GM18861 (cell line): ENCODE results near the gene TSFM.
"Not testable (repeated sequence)": the region's sequence is repeated elsewhere in the genome, so short reads cannot be mapped to it uniquely, and the experiment has no call there.

Experiments used
- ATAC-seq: cut with Tn5 transposase; IDR thresholded peaks from one replicate; pipeline ENCODE4 v1.9.1; 2021; ENCODE audit not compliant: unreplicated experiment

TSFM gene

DNA sequence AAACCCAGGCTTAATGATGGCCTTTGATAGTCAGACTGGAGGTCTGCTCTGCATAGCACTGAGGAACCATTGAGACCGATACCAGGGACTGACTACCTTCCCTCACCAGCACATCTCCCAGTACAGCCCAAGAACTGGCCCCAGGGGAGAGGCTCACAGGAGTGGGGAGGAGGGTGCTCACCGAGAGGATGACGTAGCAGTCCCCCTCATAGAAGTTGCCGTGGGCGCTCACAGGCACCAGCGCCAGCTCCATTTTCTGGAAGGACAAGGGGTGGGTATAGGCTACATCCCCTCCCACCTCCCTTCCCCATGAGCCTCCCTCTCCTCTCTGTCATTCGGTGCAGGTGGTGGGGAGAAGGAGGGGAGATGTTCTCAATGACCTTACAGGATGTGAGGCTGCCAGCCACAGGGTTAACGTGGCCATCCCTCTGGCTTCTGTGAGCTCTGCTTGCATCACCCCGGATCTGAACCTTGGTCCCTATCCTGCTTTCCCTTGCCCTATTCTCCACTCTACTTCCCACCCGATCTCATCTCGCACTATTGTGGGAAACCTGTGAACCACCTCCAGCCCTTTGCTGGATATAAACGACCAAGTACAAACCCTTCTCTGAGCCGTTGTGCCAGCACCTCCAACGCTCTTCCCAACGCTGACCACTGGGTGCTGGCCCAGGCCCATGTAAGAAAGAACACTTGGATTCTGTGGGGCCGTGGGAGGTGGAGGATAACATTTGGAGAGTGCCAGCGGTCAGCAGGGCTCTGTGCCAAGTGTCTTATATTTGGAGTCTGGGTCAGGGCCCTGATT lies 31.6 kb downstream of the TSFM start:
- ATAC-seq, result no peak

DNA sequence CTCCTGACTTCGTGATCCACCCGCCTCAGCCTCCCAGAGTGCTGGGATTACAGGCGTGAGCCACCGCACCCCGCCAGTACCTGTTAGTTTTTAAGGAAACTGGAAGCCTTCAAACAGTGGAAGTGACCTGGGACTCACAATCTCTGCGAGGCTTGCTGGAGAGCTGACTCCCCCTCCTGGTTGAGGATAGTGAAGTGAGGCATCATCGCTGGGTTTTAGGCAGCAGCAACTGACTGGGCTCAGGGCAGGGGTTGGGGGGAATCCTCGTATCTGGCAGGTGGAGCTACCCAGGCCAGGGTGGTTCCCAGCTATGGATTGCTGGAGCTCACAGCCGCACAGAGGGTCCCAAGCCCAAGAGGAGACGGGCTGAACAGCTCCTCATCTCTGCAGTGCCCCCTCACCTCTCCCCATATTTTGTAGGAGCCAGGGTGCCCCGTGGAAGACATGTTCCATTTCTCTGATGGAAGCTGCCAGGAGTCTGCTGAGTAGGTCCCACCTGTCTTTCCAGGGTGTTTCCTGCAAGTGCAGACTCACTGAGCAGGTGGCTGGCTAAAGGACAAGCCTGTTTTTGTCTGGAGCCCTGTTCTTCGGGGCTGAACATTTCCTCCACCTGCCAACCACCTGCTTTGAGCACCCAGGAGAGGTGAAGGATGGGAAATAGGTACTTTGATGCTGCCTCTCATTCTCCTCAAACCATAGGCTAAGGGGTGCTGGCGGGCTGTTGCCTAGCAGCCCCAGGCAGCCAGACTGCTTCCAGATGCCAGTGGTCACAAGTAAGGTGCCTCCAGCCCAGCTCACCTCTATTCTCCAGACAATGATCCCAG lies 32.8 kb downstream of the TSFM start:
- no peak for ATAC-seq

DNA sequence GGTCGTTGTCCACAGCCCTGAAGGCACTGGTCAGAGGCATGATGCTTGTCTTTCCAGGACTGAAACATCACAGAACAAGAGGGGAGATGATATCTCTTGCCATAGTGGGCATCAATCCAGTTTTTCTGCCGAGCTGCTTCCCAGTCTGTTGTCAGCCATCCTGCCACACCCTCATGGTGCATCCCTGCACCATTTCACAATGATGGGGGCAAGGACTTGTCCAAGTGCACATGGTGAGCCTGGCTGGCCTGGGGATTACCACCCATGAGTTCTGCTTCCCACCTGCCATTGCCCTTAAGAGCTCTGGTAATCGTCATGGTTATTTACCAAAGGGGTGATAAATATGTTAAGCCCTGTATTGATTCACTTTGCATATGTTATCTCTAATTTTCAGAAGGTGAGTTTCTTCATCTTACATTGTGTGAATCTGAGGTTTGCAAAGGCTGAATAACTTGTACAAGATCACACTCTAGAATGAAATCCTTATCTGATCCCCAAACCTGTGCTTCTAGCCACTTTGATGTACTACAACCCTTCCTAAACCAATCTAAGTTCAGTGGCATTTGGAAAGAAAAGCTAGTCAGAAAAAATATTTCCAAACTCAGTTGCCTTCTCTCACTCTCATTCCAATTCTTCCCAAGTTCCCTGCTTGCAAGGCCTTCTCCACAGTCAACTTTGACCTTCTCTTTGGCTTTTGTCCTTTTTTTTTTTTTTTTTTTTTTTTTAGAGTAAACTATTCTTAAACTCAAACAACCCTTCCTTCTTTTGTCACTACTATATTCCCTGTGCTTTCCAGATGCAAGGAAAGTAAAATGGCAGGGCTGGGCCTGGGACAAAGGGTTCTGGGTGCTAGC lies 33.6 kb downstream of the TSFM start:
- no peak for ATAC-seq

- ATAC-seq, result no peak
Measured at GRCh38 chr12:57816855-57817151, 34.2 kb downstream of the TSFM start.

GRCh38 chr12:57817261-57817989 lies 34.8 kb downstream of the TSFM start:
- ATAC-seq, result no peak

- ATAC-seq, result not testable (repeated sequence)
Measured at GRCh38 chr12:57817990-57818331, 35.4 kb downstream of the TSFM start.

- not testable (repeated sequence) for ATAC-seq
Measured at GRCh38 chr12:57820119-57820518, 37.5 kb downstream of the TSFM start.

DNA sequence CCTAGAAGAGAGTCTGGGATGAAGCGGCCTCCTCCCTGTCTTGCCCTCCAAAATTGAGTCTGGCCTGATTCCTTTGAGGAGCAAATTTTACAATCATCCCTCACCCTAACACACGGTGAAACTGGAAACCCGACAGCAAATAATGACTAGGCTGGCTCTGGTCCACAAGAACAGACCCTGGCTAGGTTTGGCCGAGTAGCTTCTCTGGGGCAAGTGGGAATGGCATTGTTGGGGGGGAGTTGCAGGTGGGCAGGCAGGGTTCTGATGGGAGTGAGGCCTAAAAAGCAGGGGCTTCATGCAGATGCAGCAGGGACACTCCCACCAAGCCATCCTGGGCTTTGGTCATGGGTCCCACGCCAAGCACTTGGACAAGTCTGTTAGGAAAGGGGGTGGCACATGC lies 38.4 kb downstream of the TSFM start:
- not testable (repeated sequence) for ATAC-seq

DNA sequence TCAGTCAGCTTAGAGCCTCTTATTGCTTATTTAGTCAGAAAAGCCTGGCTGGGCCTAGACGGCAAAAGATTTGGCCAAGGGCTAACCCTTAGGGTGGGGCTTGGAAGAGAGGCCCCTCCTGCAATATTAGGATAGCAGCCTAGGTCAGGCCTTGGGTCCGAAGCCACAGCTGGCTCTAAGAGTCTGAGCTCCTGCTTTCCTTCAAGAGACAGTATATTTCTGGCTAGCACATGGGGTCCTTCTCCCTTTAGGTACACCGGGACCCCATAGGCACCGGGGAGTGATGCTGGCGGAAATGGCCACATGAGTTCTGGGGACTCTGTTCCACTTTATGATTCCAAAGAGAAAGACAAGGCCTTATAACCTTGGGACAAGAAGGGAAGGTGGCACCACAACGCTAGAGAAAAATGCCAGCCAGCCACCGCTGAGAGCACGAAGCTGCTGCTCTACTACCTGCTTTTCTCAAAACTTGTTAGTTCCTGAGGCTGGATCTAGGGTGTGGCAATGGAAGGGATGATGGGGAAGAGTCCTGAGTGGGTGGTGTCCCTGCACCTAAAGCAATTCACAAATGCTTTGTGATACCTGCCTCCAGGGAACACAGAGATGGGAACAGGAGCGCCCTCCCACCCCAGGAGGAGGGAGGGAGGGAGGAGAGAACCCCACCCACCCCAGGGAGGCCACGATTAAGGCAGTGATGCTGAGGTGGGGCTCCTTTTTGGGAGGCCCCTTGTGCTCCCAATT lies 39.1 kb downstream of the TSFM start:
- ATAC-seq, result no peak

DNA sequence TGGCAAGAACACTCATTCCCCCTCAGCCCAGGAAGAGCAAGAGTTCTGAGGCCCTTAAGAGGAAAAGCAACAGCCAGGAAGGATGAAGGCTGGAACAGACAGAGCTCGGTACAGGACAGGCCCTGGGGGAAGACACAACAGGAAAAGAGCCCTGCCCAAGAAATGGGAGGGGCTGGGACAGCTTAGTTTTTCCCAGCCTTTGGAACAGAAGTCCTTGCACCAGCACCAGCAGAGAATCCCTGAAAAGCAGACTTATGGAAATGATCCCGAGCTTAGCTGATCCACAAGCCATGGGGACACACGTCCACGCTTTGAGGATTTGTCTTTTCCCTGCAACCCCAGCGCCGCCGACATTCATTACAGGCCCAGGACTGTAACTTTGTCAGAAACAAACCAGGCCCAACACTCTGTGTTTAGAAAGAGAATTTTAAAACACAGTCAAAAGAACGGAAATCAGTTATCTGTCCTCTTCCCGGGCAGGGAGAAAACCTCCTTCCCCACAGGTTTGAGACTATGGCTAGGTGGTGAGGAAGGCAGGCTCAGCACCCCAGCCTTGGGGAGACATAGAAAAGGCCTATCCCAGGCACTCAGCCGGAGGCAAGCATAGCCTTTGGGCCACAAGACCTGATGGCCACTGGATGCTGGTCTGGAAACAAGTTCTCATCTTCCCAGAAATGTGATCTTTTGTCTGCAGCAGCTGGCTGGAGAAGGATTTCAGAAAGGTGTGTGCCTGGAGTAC lies 40.0 kb downstream of the TSFM start:
- ATAC-seq, result no peak

DNA sequence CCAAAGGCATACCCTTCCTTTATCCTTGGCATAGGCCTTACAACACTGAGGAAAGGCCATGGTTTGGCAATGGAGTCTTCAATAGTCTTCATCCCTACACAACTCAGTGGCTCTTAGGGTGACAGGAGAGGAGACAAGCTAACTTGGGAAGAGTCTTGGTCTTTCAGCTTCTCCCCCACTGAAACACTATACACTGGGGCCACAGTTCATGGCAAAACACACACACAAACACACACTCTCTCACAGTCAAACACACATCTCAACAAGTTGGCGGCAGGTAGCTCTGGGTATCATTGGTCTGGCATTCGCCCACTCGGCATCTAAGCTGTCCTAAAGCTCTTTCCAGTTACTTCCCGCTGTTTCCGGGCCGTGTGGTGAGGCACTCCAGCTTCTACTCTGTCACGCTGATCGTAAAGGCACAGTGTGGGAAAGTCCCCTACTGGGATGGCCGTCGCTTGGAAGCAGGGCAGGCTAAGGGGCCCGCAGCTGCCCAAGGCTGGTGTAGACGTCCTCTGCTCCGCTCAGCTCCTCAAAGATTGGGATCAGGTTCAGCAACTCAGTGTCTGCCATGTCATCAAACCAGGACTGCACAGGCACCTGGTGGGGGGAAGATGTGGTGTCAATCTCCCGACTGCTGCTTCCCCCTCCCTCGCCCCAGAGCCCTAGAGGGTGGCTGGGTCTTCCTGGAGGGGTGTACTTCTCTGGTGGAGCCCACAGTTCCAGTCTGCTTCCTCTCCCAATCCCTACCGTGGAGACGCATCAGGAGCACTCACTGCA lies 40.7 kb downstream of the TSFM start:
- no peak for ATAC-seq

GRCh38 chr12:57823908-57824640 lies 41.5 kb downstream of the TSFM start:
- no peak for ATAC-seq

- no peak for ATAC-seq
Measured at GRCh38 chr12:57825451-57825850, 42.9 kb downstream of the TSFM start.

DNA sequence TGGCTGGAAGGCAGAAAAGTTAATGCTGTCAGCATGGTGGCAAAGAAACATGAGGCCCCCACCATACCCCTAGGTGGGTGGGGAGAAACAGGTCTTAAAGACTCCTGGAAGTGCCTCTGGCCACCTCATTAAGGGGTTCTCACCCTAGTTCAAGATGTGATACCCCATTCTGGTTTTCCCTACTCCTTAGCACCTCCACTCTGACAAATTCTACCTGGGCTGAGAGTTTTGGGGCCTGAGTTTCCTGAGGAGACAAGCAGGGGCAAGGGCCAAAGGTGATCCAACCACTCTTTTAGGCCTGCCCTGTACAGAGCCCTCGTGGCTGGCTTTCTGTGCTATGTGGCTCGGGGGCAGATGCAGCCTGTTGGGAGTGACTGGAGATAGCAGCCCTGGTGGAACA lies 43.8 kb downstream of the TSFM start:
- ATAC-seq, result no peak

DNA sequence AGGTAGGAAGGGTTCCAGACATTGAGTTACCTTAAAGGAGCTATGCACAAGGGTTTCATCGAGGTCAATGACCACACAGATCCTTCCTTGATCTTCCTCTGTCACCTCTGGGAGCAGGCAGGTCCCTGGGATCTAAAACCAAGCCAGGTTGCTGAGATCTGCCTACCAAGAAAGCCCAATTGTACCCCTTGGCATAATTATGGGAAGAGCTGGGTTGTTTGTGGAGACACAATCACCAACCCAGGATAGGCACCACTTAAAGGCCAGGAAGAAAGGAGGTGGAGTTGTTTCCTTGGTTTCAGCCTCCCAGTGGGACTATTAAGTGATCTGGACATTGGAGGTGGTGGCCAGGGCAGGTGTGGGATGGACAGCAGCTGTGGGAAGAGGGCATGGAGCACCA lies 44.4 kb downstream of the TSFM start:
- ATAC-seq, result no peak

DNA sequence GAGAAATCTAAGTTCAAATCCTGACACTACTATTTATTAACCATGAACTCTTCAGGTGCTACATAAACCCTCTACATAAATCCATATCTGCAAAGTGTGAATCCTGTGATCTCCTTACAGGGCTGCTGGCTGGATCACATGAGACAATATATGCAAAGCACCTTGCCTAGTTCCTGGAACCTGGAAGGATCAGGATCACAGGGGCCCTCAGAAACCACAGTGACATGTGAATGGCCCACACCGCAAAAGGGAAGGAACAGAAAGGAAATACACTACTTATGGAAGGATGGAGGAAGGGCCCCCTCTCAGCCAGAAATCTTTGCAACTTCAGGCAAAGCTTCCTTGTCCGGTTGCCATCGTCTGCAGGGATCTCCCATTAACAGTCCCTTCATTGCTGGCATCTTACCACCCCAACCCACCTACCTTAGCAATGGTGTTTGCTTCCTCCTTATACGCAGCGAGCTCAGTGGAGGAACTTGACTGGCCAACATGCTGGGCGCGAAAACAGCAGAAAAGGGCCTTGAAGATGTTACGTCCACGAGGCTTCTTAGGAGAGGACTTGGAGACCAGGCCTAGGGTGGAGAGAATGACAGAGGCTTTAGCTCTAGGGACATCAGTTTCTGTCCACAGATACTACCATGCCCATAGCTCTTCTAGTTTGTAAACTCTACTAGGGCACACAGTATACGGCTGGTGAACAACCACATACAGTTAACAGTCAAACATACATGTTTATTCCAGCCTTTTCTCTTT lies 46.6 kb downstream of the TSFM start:
- no peak for ATAC-seq

DNA sequence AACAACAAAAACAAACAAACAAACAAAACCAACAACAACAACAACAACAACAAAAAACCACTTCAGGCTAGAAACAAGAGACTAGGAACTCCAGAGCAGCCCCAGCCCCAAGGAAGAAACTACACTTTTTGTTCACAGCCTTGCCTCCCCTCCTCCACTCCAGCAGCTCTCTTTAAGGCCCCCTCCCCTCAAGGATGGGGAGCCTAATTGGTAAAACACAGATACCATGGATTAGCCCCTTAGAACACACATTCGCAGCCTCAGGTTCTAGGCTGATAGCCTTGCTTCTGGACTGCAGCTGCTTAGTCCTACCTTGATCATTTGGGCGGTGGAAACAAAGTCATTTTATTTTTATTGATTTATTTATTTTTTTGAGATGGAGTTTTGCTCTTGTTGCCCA lies 47.8 kb downstream of the TSFM start:
- ATAC-seq, result no peak

GRCh38 chr12:57832966-57833365 lies 50.4 kb downstream of the TSFM start:
- ATAC-seq, result no peak
